Activated CD4-positive, alpha-beta T cell treated with anti-CD3 and anti-CD28 coated beads, Interleukin-2, amount 50 U/mL, for 4 hours (primary cell): ENCODE data around the gene HLA-DPA1.

Source experiments
- DNase-seq, 2 experiments: peaks; one replicate each; pipeline ENCODE4 v3.0.0-alpha.2; 2020

Gene HLA-DPA1

GRCh38 chr6:33061987-33062386 is 11.5 kb downstream of the HLA-DPA1 start:
- DNase-seq: no peak

- DNase-seq: no peak
These were observed 16.0 kb downstream of the HLA-DPA1 start for GRCh38 chr6:33057222-33058150.

- DNase-seq: no peak
These were observed 20.2 kb downstream of the HLA-DPA1 start for GRCh38 chr6:33053230-33053629.

GRCh38 chr6:33052627-33053026 is 20.8 kb downstream of the HLA-DPA1 start:
- DNase-seq: no peak

GRCh38 chr6:33050014-33050810 is 23.2 kb downstream of the HLA-DPA1 start:
- DNase-seq: no peak

GRCh38 chr6:33049323-33050013 is 24.0 kb downstream of the HLA-DPA1 start:
- DNase-seq: no peak

- DNase-seq: no peak
These were observed 33.3 kb downstream of the HLA-DPA1 start for GRCh38 chr6:33040157-33040556.

- DNase-seq: no peak
These were observed 36.9 kb downstream of the HLA-DPA1 start for GRCh38 chr6:33036535-33036934.

- no peak for DNase-seq
These were observed 38.9 kb downstream of the HLA-DPA1 start for GRCh38 chr6:33034554-33034953.

- DNase-seq: no peak
These were observed 43.2 kb downstream of the HLA-DPA1 start for GRCh38 chr6:33030245-33030644.

GRCh38 chr6:33029328-33030184 is 43.9 kb downstream of the HLA-DPA1 start:
- no peak for DNase-seq

- DNase-seq: no peak
These were observed 45.1 kb downstream of the HLA-DPA1 start for GRCh38 chr6:33028220-33028849.

- no peak for DNase-seq
These were observed 48.9 kb downstream of the HLA-DPA1 start for GRCh38 chr6:33024521-33024920.

GRCh38 chr6:33023536-33023935 is 49.9 kb downstream of the HLA-DPA1 start:
- DNase-seq: no peak

- no peak for DNase-seq
These were observed 51.5 kb downstream of the HLA-DPA1 start for GRCh38 chr6:33021917-33022316.

- DNase-seq: no peak
These were observed 54.1 kb downstream of the HLA-DPA1 start for GRCh38 chr6:33019372-33019771.

GRCh38 chr6:33018904-33019303 is 54.5 kb downstream of the HLA-DPA1 start:
- DNase-seq: peak; percentile 29 to 37

GRCh38 chr6:33018418-33018817 is 55.0 kb downstream of the HLA-DPA1 start:
- no peak for DNase-seq

- no peak for DNase-seq
These were observed 55.6 kb downstream of the HLA-DPA1 start for GRCh38 chr6:33017694-33018353.

GRCh38 chr6:33017018-33017417 is 56.4 kb downstream of the HLA-DPA1 start:
- no peak for DNase-seq

- DNase-seq: no peak
These were observed 57.7 kb downstream of the HLA-DPA1 start for GRCh38 chr6:33015798-33016197.
